Measurements from ENCODE around the gene RD3L. TPM values are rescaled to one million over a fixed set of nuclear protein-coding genes. Genes with fewer than 3 reads are reported as not detected.

Gene RD3L
- total RNA-seq, 4 donors from 2014 or later = not detected

DNA sequence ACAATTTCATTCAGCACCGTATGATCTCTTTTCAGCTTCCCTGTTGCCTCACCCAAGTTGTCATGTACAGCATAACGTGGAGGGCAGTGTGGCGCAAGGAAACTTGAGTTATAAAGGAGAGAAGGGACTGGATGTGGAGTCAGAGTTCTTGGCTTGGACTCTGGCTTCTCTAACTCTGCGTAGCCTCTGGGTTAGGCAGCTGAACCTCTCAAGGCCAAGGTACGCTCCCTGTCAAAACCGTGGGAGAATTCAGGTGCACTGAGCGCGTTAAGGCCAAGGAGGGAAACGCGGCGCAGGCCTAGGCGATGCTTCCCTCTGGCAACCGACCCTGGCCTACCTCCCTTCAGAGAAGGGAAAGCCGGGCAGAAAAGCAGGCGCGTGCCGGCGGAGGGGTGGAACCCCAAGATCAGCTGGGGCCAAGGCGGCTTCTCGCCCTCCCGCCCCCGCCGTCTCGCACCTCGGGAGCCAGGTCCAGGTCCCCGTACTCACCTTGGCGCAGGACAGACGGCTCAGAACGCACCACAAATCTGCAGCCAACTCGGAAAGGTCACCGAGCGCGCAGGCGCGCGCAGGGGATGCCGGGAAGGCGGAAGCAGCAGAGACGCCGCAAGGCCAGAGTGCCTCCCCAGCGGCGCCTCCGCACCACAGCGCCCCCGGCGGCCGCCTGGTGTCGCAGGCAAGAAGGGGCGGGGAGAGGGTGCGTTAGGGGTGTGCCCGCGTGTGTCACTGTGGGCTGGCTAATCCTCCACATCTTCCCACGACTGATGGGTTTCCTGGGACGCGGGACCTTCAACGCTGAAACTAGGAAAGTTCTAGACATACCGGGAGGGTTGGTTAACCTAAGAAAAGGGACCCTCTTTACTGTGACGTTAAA is 21.1 kb downstream of the RD3L start:
- peak overlapping the region; percentile 79 to 100 (median 95) for H3K4me3 ChIP-seq (replicated peaks in 1 of 3)
- intact Hi-C loops (cut with DNase I) = no loop called here
- no peaks in the 10 kb centered on the region for H3K27me3 ChIP-seq
- peak overlapping the region; percentile 66 to 88 (median 79) for H3K27ac ChIP-seq
- 2 to 3% methylated on average over 18 to 27 of the region's 58 CpGs for WGBS, 2 donors
- H3K36me3 ChIP-seq = no peaks in the 10 kb centered on the region
- TF ChIP-seq, protein P1, sequence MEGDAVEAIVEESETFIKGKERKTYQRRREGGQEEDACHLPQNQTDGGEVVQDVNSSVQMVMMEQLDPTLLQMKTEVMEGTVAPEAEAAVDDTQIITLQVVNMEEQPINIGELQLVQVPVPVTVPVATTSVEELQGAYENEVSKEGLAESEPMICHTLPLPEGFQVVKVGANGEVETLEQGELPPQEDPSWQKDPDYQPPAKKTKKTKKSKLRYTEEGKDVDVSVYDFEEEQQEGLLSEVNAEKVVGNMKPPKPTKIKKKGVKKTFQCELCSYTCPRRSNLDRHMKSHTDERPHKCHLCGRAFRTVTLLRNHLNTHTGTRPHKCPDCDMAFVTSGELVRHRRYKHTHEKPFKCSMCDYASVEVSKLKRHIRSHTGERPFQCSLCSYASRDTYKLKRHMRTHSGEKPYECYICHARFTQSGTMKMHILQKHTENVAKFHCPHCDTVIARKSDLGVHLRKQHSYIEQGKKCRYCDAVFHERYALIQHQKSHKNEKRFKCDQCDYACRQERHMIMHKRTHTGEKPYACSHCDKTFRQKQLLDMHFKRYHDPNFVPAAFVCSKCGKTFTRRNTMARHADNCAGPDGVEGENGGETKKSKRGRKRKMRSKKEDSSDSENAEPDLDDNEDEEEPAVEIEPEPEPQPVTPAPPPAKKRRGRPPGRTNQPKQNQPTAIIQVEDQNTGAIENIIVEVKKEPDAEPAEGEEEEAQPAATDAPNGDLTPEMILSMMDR (IDR thresholded peaks at IDR 0.05) = peak; percentile 79 to 99 (median 97)
- peak; percentile 21 to 78 for TF ChIP-seq POLR2A (IDR thresholded peaks at IDR 0.05)
- H3K4me1 ChIP-seq = peaks cover 6 to 20% of the 10 kb centered on the region in 2 donors
- peak; percentile 91 to 94 for DNase-seq
- H3K9me3 ChIP-seq = no peaks in the 10 kb centered on the region

DNA sequence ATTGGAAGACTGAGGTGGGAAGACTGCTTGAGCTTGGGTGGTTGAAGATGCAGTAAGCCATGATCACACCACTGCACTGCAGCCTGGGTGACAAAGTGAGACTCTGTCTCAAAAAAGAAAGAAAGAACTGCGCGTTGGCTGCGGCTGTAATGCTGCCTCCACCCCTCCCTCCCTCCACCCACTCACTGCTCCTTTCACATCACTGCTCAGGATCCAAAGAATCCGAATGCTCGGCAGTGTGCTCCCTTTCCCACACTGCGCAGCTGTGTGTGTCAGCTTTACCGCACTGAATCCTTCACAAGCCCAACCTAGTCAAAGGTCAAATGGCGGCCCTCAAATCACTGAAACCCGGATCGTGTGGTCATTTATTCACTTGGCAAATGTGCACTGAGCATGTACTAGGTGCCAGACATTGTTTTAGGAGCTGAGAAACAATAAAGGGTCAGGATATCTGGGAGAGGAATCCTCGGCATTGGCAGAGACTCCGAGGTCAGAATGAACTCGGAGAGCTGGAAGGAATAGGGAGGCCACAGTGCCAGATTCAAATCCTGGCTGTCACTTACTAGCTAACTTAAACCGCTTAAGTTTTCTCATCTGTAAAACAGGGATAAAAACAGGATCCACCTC is 25.6 kb downstream of the RD3L start:
- Histone ChIP-seq H3K27me3 (no peaks in the 10 kb centered on the region), H3K9me3 (no peaks in the 10 kb centered on the region), H3K4me3 (replicated peaks in 1 of 3) (no peak overlapping the region), H3K36me3 (peaks cover 15 to 32% of the 10 kb centered on the region in 2 donors), H3K4me1 (peaks cover 6 to 18% of the 10 kb centered on the region in 2 donors), H3K27ac (no peak overlapping the region)
- intact Hi-C loops (cut with DNase I) = loop anchor here (10.0 kb wide), 1 partner anchor 342 kb away; no protein-coding TSS in a partner anchor
- DNase-seq = no peak
- TF ChIP-seq, protein P1 (IDR thresholded peaks at IDR 0.05) = no peak
- 81 to 89% methylated on average over 14 of the region's 14 CpGs for WGBS, 2 donors

DNA sequence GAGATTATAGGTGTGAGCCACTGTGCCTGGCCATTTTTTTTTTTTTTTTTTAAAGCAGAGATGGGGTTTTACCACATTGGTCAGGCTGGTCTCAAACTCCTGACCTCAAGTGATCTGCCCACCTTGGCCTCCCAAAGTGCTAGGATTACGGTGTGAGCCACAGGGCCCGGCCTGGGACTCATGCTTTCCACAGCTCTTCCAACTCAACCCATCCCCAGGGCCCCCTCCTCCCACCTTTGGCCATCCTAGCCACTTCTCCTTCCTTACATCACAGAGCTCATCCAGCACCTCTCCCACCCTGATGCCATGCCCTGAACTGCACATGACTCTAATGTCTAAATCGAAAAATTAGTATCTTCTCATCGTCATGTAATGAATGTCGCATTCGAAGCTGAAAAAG is 26.7 kb downstream of the RD3L start:
- 93 to 96% methylated on average over 6 of the region's 6 CpGs for WGBS, 2 donors
- H3K27ac ChIP-seq = no peak overlapping the region
- peaks cover 6 to 17% of the 10 kb centered on the region in 2 donors for H3K4me1 ChIP-seq
- intact Hi-C loops (cut with DNase I) = loop anchor here (10.0 kb wide), 1 partner anchor 341 kb away; no protein-coding TSS in a partner anchor
- no peak overlapping the region for H3K4me3 ChIP-seq (replicated peaks in 1 of 3)
- no peak for TF ChIP-seq POLR2A (IDR thresholded peaks at IDR 0.05)
- TF ChIP-seq, protein P1 (IDR thresholded peaks at IDR 0.05) = no peak
- H3K36me3 ChIP-seq = peaks cover 17 to 37% of the 10 kb centered on the region in 2 donors
- no peaks in the 10 kb centered on the region for H3K27me3 ChIP-seq
- H3K9me3 ChIP-seq = no peaks in the 10 kb centered on the region
- no peak for DNase-seq

GRCh38 chr14:103910984-103911383 is 31.3 kb downstream of the RD3L start:
- 84 to 87% methylated on average over 6 of the region's 6 CpGs for WGBS, 2 donors
- TF ChIP-seq POLR2A (IDR thresholded peaks at IDR 0.05) = no peak
- TF ChIP-seq, protein P1 (IDR thresholded peaks at IDR 0.05) = no peak
- no peaks in the 10 kb centered on the region for H3K9me3 ChIP-seq
- peak overlapping the region; percentile 49 to 80 (median 78) for H3K27ac ChIP-seq
- peaks cover 6 to 16% of the 10 kb centered on the region in 2 donors for H3K4me1 ChIP-seq
- intact Hi-C loops (cut with DNase I) = loop anchor here (5.0 to 10.0 kb wide), 2 partner anchors 104 to 336 kb away; no protein-coding TSS in a partner anchor
- no peaks in the 10 kb centered on the region for H3K27me3 ChIP-seq
- peaks cover 17 to 37% of the 10 kb centered on the region in 2 donors for H3K36me3 ChIP-seq
- H3K4me3 ChIP-seq (replicated peaks in 1 of 3) = no peak overlapping the region
- DNase-seq = no peak

All from thyroid gland (tissue), 4 donors.